GM12865 (cell line): ENCODE measurements around the gene LPIN3.

Experiments used
- DNase-seq: peaks from one replicate; pipeline ENCODE4 v3.0.0; 2010; ENCODE audit warnings: low read depth
- H3K4me3 ChIP-seq: 2 replicates; pipeline ENCODE4 v1.5.1; 2011; ENCODE audit warnings: mild to moderate bottlenecking, low read depth, low read length, control low read depth
- CTCF ChIP-seq: IDR thresholded peaks from 2 replicates; pipeline ENCODE4 v1.5.1; 2011; ENCODE audit warnings: low read length, control low read depth, low read depth, inconsistent platforms; ENCODE audit not compliant: insufficient read depth; ENCODE audit errors: missing control alignments

Gene LPIN3

GRCh38 chr20:41392871-41393704 is 52.5 kb downstream of the LPIN3 start:
- TF ChIP-seq CTCF = no peak
- H3K4me3 ChIP-seq = no peak overlapping the region
- no peak for DNase-seq

GRCh38 chr20:41393705-41394066 is 53.1 kb downstream of the LPIN3 start:
- no peak for DNase-seq
- no peak overlapping the region for H3K4me3 ChIP-seq
- no peak for TF ChIP-seq CTCF

DNA sequence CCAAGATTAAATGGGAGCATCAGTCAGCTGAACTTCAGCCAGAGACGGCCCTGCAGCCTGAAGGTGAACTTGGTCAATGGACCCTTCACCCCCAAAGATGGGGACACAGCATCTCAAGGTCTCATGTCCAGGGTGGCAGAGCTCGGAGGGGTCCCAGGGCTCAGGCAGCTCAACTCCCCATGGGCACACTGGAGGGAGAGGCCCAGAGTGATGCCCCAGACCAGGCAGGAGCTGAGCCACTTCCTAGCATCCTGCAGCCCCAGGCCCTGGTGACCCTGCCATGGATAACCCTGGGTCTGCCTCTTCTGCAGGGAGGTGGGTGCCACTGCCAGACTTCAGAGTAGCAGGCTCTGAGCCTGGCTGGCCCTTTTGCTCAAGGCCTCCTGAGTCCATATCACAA is 53.5 kb downstream of the LPIN3 start:
- TF ChIP-seq CTCF = no peak
- no peak overlapping the region for H3K4me3 ChIP-seq
- no peak for DNase-seq

DNA sequence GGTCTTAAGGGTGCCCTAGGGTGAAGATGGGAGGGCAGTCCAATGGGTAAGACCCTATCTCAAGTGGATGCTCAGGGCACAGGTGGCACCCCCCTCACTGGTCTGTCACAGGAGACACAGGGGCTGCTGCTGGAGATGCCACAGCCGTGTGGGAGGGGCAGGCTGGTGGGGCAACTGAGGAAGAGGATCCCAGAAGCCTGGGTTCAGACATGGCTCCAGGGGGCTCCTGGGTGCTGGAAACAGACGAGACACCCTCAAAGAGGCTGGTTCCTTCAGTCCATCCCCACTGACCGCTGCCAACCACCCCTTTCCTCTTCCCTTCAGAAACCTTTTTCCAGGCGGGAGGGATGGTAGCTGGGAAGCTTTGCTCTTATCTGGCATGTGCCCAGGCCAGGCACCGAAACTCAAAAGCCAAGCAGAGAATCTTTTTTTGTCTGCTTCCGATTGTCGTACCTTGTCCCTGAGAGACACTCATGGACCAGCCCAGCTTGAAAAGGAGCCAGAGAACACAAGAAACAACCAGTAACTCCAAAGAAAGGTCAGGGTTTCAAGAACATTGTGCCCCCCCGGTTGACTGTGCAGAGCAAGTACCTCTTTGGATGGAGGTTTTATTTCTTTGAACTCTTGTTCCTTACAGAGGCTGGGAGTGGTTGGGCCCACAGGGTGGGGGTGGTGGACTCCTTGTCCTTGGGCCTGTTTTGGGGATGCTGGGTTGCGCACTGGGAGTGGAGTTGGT is 54.5 kb downstream of the LPIN3 start:
- no peak overlapping the region for H3K4me3 ChIP-seq
- no peak for DNase-seq
- no peak for TF ChIP-seq CTCF

GRCh38 chr20:41395667-41396664 is 55.3 kb downstream of the LPIN3 start:
- no peak for DNase-seq
- H3K4me3 ChIP-seq = no peak overlapping the region
- no peak for TF ChIP-seq CTCF

- no peak for DNase-seq
- no peak for TF ChIP-seq CTCF
- H3K4me3 ChIP-seq = no peak overlapping the region
Observed at GRCh38 chr20:41398408-41398807, 57.8 kb downstream of the LPIN3 start.
